Head of caudate nucleus (tissue), 42 donors: ENCODE results near the gene ZRANB3.
"Not testable (repeated sequence)": the region's sequence is repeated elsewhere in the genome, so short reads cannot be mapped to it uniquely, and the experiment has no call there.

ENCODE experiments used
- DNase-seq, 42 donors: peaks; one replicate each; pipeline versions ENCODE4 v3.0.0 to v3.0.0-alpha.2; 2020 to 2021; ENCODE audit warnings: mixed read lengths in 7 of 42
- intact Hi-C: fragments of 100-400 bp; cut with DNase I; formaldehyde crosslinking; loops from one replicate; pipeline ENCODE4 v1.15.0; 2022

Gene ZRANB3

GRCh38 chr2:135378591-135378990 is 152.4 kb downstream of the ZRANB3 start:
- intact Hi-C loops = no loop called here
- DNase-seq = no peak

- intact Hi-C loops = no loop called here
- DNase-seq = no peak
These were observed 157.3 kb downstream of the ZRANB3 start for GRCh38 chr2:135373702-135374101.

- intact Hi-C loops = no loop called here
- DNase-seq = no peak
These were observed 181.1 kb downstream of the ZRANB3 start for GRCh38 chr2:135349941-135350340.

- DNase-seq, intact Hi-C loops: not testable (repeated sequence)
These were observed 182.8 kb downstream of the ZRANB3 start for GRCh38 chr2:135348096-135348704.

GRCh38 chr2:135337071-135337470 is 193.9 kb downstream of the ZRANB3 start:
- no peak for DNase-seq
- intact Hi-C loops = no loop called here

GRCh38 chr2:135335256-135335655 is 195.8 kb downstream of the ZRANB3 start:
- intact Hi-C loops = no loop called here
- no peak for DNase-seq

- intact Hi-C loops = no loop called here
- no peak for DNase-seq
These were observed 203.9 kb downstream of the ZRANB3 start for GRCh38 chr2:135327146-135327545.

- intact Hi-C loops = no loop called here
- DNase-seq = no peak
These were observed 210.3 kb downstream of the ZRANB3 start for GRCh38 chr2:135320465-135321355.

GRCh38 chr2:135318808-135319207 is 212.2 kb downstream of the ZRANB3 start:
- DNase-seq = no peak
- intact Hi-C loops = no loop called here

- intact Hi-C loops = no loop called here
- DNase-seq = no peak
These were observed 213.6 kb downstream of the ZRANB3 start for GRCh38 chr2:135317375-135317774.

- intact Hi-C loops = no loop called here
- no peak for DNase-seq
These were observed 219.1 kb downstream of the ZRANB3 start for GRCh38 chr2:135311962-135312361.

- intact Hi-C loops = no loop called here
These were observed 219.8 kb downstream of the ZRANB3 start for GRCh38 chr2:135311268-135311667.

GRCh38 chr2:135304694-135305093 is 226.3 kb downstream of the ZRANB3 start:
- DNase-seq = no peak
- intact Hi-C loops = no loop called here

More at GRCh38 chr2:135311268-135311667, 219.8 kb downstream of the ZRANB3 start:
- DNase-seq = no peak

- intact Hi-C loops = no loop called here
- DNase-seq = no peak
These were observed 231.3 kb downstream of the ZRANB3 start for GRCh38 chr2:135299658-135300244.

GRCh38 chr2:135299165-135299564 is 231.9 kb downstream of the ZRANB3 start:
- no peak for DNase-seq
- intact Hi-C loops = no loop called here

GRCh38 chr2:135287121-135287520 is 243.9 kb downstream of the ZRANB3 start:
- intact Hi-C loops, DNase-seq: not testable (repeated sequence)

GRCh38 chr2:135285391-135285790 is 245.6 kb downstream of the ZRANB3 start:
- no peak for DNase-seq
- intact Hi-C loops = no loop called here

- no peak for DNase-seq
- intact Hi-C loops = no loop called here
These were observed 249.6 kb downstream of the ZRANB3 start for GRCh38 chr2:135281379-135281778.

GRCh38 chr2:135279209-135279608 is 251.8 kb downstream of the ZRANB3 start:
- intact Hi-C loops = no loop called here
- no peak for DNase-seq

GRCh38 chr2:135276525-135276924 is 254.5 kb downstream of the ZRANB3 start:
- DNase-seq = no peak
- intact Hi-C loops = no loop called here
